OCI-LY3 (cell line): ENCODE data around the gene EPSTI1.
A peak's percentile ranks its signal among the peaks of the same experiment; 100 is the strongest.

Experiments used
- H2AFZ ChIP-seq: fragments of 200-600, 300-600 bp; shearing (Covaris generic); 2 replicates; pipeline ENCODE4 v1.6.0; 2014; ENCODE audit warnings: antibody characterized with exemption, low read depth, low read length
- H3K27ac ChIP-seq: fragments of 200-600, 300-600 bp; sonication (generic); 2 replicates; pipeline ENCODE4 v1.5.1; 2014; ENCODE audit warnings: mild to moderate bottlenecking, low read length, moderate library complexity, mixed read lengths
- H3K27me3 ChIP-seq: fragments of 200-600, 300-600 bp; sonication (generic); 2 replicates; pipeline ENCODE4 v1.6.1; 2014; ENCODE audit warnings: low read depth, low read length, mixed read lengths
- H3K36me3 ChIP-seq: fragments of 200-600, 300-600 bp; sonication (generic); replicated peaks from 2 replicates; pipeline ENCODE3; 2014; ENCODE audit warnings: low read depth, low read length, mixed read lengths
- H3K4me1 ChIP-seq: fragments of 300-600, 200-600 bp; sonication (generic); 2 replicates; pipeline ENCODE4 v1.6.1; 2014; ENCODE audit warnings: low read length, mixed read lengths
- H3K4me2 ChIP-seq: fragments of 200-600, 300-600 bp; sonication (generic); 2 replicates; pipeline ENCODE4 v1.6.1; 2014; ENCODE audit warnings: low read length, mixed read lengths
- H3K4me3 ChIP-seq: fragments of 300-600, 200-600 bp; sonication (generic); 2 replicates; pipeline ENCODE4 v1.5.1; 2014; ENCODE audit warnings: antibody characterized with exemption, mild to moderate bottlenecking, low read length, moderate library complexity
- H3K79me2 ChIP-seq: fragments of 300-600, 200-600 bp; shearing (Covaris generic); 2 replicates; pipeline ENCODE4 v1.6.1; 2014; ENCODE audit warnings: mild to moderate bottlenecking, low read length, mixed read lengths
- H3K9ac ChIP-seq: fragments of 300-600, 200-600 bp; shearing (Covaris generic); 2 replicates; pipeline ENCODE4 v1.6.0; 2014; ENCODE audit warnings: mild to moderate bottlenecking, low read length, moderate library complexity
- H3K9me3 ChIP-seq: fragments of 200-600, 300-600 bp; shearing (Covaris generic); 2 replicates; pipeline ENCODE4 v1.6.1; 2014; ENCODE audit warnings: low read length, mixed read lengths; ENCODE audit not compliant: insufficient read depth
- H4K20me1 ChIP-seq: fragments of 200-600, 300-600 bp; sonication (generic); 2 replicates; pipeline ENCODE4 v1.6.1; 2016; ENCODE audit warnings: low read length, mixed read lengths; ENCODE audit not compliant: insufficient read depth
- CTCF ChIP-seq: fragments of 200-600, 300-600 bp; sonication (generic); IDR thresholded peaks from 2 replicates; pipeline ENCODE4 v1.5.1; 2014; ENCODE audit warnings: antibody characterized with exemption, low read length, low read depth
- EZH2phosphoT487 ChIP-seq: fragments of 200-600 bp; shearing (Covaris generic); IDR thresholded peaks from 2 replicates; pipeline ENCODE4 v1.6.1; 2018; ENCODE audit warnings: antibody characterized with exemption, mixed run types, low read depth

Gene EPSTI1

GRCh38 chr13:43036351-43037250 lies 44.6 kb upstream of the EPSTI1 start:
- Histone ChIP-seq H3K27ac (no peak overlapping the region), H3K79me2 (peaks cover 85% of the 10 kb centered on the region)

GRCh38 chr13:43033038-43033437 lies 41.0 kb upstream of the EPSTI1 start:
- H4K20me1 ChIP-seq = peaks cover 71% of the 10 kb centered on the region
- H2AFZ ChIP-seq = no peak overlapping the region
- H3K4me1 ChIP-seq = peaks cover 18% of the 10 kb centered on the region
- peaks cover 96% of the 10 kb centered on the region for H3K79me2 ChIP-seq
- no peak overlapping the region for H3K9ac ChIP-seq
- H3K4me2 ChIP-seq = no peak overlapping the region
- TF ChIP-seq CTCF (no peak), EZH2phosphoT487 (no peak)
- no peak overlapping the region for H3K27ac ChIP-seq
- H3K4me3 ChIP-seq = no peak overlapping the region
- no peaks in the 10 kb centered on the region for H3K27me3 ChIP-seq
- no peaks in the 10 kb centered on the region for H3K9me3 ChIP-seq
- H3K36me3 ChIP-seq = peaks cover 38% of the 10 kb centered on the region

More at GRCh38 chr13:43036351-43037250, 44.6 kb upstream of the EPSTI1 start:
- Histone ChIP-seq H2AFZ (no peak overlapping the region), H3K9me3 (no peaks in the 10 kb centered on the region), H4K20me1 (peaks cover 43% of the 10 kb centered on the region), H3K4me1 (peaks cover 24% of the 10 kb centered on the region), H3K4me2 (no peak overlapping the region), H3K27me3 (no peaks in the 10 kb centered on the region), H3K36me3 (peaks cover 33% of the 10 kb centered on the region), H3K9ac (no peak overlapping the region), H3K4me3 (no peak overlapping the region)
- TF ChIP-seq EZH2phosphoT487 = no peak
- no peak for TF ChIP-seq CTCF

- Histone ChIP-seq H3K27ac (no peak overlapping the region), H3K4me2 (no peak overlapping the region), H3K36me3 (peaks cover 36% of the 10 kb centered on the region), H4K20me1 (peaks cover 72% of the 10 kb centered on the region), H3K9ac (no peak overlapping the region), H3K79me2 (peaks cover 96% of the 10 kb centered on the region), H3K4me3 (no peak overlapping the region), H3K27me3 (no peaks in the 10 kb centered on the region), H3K4me1 (peaks cover 18% of the 10 kb centered on the region), H2AFZ (no peak overlapping the region), H3K9me3 (no peaks in the 10 kb centered on the region)
- no peak for TF ChIP-seq EZH2phosphoT487
- TF ChIP-seq CTCF = no peak
Observed at GRCh38 chr13:43031881-43032280, 39.8 kb upstream of the EPSTI1 start.

GRCh38 chr13:43030548-43030947 lies 38.5 kb upstream of the EPSTI1 start:
- H2AFZ ChIP-seq = no peak overlapping the region
- H3K9ac ChIP-seq = no peak overlapping the region
- H3K9me3 ChIP-seq = no peaks in the 10 kb centered on the region
- peaks cover 96% of the 10 kb centered on the region for H3K79me2 ChIP-seq
- no peak overlapping the region for H3K4me3 ChIP-seq
- H3K36me3 ChIP-seq = peaks cover 33% of the 10 kb centered on the region
- peaks cover 68% of the 10 kb centered on the region for H4K20me1 ChIP-seq
- peaks cover 25% of the 10 kb centered on the region for H3K4me1 ChIP-seq
- peak overlapping the region; percentile 52 for H3K4me2 ChIP-seq
- no peak overlapping the region for H3K27ac ChIP-seq
- no peak for TF ChIP-seq CTCF
- TF ChIP-seq EZH2phosphoT487 = no peak
- H3K27me3 ChIP-seq = no peaks in the 10 kb centered on the region
